GM21381 (cell line): Measurements from ENCODE around the gene NOD1.

Experiments used
- ATAC-seq: cut with Tn5 transposase; IDR thresholded peaks from one replicate; pipeline ENCODE4 v1.9.1; 2021; ENCODE audit warnings: mild to moderate bottlenecking, moderate library complexity; ENCODE audit not compliant: unreplicated experiment

Gene NOD1

DNA sequence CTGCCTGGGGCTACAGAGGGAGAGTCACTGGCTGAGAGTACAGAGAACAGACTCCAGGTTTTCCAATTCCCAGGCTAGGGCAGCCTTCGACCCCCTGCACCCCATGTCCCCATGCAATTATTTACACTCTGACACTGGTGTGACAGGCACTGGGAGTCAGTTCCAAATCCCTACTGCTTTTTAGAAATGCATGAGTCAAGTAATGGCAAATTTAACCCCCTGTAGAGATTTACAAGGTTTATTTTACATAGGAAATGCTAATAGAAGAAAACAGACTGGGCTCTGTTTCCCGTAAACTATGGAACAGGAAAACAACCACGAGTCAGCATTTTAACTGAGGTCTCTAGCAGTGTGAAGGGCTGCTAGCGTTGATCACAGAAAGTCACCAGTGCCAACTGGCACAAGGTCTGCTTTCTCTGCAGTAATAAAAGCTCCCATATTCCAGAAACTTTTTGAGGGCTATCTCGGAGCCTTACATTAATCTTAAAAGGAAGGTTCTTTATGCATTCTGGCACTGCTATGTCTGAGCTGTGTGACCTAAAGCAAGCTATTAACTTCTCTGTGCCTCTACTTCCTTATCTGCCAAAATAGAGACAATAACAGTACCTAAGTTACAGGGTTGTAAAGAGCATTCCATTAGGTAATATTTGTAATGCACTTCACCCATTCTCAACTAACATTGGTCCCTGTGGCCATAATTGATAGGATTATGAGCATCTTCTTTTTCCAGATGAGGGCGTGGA, 28.2 kb downstream of the NOD1 start:
- ATAC-seq, result no peak

DNA sequence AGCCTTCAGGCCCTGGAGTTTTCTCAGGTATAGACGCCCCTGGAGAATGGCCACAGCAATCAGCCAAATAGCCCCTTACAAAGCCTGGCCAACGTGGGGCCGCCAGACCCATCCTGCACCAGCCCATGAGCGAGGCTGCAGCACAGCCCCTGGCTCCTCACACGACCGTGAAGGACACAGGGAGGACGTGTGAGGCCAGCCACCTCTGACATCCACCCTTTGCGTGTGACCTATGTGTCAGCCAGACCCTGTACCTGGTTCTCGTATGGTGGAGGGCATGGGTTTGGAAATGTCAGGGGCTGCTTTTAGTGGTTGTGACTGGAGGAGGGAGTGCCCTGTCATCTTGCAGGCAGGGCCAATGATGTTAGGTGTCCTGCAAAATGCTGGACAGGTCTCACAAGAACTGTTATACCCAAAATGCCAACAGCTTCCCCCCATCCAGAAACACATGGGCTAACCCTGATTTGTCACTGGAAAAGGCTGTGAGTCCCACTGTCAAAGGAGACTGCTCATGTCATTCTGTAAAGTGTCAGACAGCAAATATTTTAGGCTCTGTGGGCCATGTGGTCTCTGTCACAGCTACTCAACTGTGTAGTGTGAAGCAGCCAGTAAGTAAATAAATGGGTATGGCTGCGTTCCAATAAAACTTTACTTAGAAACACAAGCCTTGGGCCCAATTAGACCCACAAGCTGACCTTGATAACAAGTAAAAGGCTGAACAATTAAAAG, 30.0 kb downstream of the NOD1 start:
- ATAC-seq, result no peak

DNA sequence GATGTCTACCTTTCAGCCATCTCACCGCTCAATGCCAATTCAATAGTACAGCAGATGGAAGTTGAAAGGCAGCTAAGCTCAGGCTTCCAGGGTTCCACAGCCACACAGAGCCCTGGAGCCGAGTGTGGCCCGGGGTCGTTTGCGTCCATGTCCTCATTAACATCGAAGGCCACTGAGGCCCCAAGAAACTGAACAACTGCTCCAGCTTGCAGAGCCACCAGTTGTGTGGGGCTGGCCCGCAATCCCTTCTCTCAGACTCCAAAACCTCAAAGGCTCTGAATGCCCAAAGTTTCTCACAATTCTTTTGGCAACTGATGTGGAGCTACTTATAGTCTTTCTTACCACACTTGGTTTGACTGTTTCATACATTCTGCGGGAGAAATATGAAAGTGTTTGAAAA, 31.1 kb downstream of the NOD1 start:
- no peak for ATAC-seq

DNA sequence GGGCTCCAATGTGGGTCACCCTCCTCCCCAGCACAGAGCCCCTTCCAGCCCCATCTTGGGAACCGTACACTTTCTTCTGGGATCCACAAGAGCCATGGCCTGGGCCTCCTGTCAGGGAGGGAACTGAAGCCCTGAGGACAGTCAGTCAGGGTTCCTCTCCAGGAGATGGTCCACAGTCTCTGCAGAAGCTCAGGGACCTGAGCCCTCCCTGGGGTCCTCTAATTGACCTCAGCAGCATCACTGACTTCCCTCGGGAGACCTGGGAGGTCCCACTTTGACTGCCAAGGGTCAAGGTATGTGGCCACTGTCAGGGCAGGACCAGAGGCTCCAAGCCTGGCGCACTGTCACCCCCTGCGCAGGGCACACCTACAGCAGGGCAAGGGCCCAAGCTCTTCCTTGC, 32.3 kb downstream of the NOD1 start:
- ATAC-seq, result peak; percentile 5

DNA sequence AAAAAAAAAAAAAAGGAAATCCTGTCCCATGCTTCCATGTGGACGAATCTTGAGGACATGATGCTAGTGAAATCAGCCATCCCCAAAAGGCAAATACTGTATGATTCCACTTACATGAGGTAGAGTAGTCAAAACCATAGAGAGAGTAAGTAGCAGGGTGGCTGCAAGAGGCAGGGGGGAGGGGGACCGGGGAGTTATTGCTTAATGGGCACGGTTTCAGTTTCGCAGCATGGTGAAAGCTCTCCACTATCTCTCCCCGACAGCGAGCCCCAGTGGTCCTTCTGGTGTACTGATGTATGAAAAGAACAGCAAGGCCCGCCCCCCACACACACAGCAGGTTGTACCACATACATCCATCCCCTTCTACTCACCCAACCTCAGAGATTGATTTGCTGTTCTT, 32.8 kb downstream of the NOD1 start:
- peak; percentile 99 for ATAC-seq

DNA sequence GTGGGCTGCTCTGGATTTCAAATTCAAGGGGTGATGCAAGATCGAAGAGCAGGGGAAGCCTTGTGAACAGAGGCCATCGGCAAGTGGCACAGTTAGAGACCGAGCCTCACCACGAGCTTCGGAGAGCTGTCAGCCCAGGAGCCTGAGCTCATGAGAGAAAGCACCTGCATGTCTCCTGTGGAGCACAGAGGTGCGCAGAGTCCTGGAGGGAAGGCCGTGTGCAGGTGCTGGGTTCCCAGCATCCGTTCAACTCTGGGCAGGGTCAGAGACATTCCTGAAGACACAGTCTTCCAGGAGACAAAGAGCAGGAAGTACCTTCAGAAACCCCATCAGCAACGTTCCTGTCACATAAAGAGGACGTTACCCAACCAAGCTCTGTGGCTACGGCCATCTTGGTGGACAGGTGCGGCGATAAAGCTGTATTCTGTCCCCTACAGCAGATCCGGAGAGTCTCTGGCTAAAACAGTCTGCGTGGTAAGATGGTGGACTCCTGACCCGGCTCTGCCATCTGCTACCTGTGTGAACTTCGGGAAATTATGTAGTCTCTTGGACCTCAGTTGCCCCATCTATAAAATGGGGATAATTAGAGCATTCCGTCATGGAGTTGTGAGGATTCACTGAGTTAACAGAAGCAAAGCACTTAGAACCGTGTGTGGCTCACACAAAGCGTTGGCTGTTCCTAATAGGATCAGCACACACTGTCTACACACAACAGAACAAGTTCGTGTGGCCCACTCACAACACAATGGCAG, 40.6 kb downstream of the NOD1 start:
- ATAC-seq, result no peak

DNA sequence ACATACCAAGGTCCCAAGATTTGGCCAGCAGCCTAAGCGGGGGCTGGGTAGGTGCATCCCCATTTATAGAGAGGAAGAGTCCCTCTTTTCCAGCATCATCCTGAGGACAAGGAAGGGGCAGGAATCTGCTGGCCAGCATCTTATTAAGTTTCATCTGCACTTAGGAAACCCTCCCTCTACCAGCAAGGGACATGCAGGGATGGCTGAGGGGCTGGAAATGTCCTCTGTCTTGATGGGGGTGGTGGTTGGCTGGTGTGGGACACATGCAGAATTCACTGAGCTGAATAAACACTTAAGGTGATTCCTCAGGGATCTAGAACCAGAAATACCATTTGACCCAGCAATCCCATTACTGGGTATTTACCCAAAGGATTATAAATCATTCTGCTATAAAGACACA, 42.1 kb downstream of the NOD1 start:
- no peak for ATAC-seq

DNA sequence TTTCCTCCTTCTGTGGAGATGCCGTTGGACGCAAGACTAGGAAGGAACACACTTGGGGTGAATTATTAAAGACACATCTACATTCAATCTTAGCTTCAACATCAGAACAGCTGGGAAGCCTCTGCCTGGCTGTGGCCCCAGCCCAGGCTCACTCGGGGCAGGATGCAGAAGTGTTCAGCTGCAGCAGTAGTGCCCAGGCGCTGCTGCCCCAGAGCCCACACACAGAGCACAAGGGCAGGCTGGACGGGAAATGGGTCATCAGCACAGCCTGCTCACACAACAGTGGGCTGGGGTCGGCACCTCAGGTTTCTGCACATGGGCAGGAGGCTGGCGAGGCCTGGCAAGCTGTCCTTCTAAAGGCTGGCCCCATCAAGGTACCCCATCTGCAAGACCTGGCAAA, 42.5 kb downstream of the NOD1 start:
- ATAC-seq, result no peak

DNA sequence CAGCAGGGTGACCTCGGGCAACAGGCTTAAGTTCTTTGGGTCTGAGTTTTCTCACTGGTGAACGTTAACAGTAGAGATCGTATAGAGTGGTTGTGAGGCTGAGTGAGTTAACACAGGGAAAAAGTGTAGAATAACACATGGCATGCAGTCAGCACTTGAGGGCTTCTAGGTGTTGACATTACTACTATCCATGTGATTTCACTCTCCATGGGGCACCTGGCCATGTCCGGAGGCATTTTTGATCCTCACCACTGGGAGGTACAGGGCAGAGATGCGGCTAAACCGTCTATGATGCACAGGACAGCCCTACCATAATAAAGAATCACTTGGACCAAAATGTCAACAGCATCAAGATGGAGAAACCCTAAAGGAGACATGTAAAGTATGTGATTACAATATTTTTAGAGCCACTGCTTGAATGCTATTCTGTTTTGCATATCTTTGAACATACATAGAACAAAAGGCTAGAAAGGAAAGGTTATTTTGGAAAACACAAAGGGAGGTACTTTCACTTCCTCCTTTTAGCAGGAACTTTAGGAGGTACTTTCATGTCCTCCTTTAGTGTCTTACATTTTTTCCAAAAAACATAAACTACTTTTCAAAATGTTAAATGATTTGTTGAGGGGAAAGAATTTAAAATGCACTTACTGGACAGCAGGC, 44.3 kb downstream of the NOD1 start:
- no peak for ATAC-seq

DNA sequence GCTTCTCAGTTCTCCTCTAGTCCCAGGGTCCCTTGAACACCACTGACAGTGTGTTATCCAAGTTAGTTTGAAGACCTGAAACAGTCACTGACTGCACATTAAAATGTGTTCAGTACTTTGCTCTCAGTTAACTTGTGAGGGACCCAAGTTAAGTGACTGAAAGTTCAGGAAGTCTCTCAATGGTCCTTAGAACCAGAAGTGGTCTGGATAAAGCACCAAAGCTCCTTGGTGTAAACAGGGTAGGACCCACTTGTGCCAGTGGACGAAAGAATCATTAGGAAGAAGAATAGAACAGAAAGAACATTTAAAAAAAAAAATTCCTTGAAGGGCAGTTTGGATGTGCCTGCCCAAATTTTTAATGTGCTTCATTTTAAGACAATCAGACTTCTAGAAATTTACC, 45.1 kb downstream of the NOD1 start:
- no peak for ATAC-seq

DNA sequence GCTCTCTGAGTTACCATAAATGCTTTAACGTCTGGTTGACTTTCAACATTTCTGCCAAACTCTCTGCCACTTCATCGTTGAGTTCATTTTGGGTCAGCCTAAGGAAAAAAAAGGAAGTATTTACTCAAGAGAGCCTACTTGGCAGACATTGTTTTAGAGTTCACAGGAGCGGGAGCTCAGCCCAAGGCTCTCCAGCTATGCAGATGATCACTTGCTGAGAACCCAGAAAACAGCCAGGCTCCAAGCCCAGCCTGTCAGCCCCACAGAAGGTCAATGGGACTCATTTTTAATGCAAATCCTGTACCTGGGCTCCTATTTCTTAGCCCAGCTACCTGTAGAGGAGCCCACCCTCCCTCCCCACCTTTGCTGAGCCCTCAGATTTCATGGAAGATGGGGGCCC, 45.5 kb downstream of the NOD1 start:
- ATAC-seq, result no peak

DNA sequence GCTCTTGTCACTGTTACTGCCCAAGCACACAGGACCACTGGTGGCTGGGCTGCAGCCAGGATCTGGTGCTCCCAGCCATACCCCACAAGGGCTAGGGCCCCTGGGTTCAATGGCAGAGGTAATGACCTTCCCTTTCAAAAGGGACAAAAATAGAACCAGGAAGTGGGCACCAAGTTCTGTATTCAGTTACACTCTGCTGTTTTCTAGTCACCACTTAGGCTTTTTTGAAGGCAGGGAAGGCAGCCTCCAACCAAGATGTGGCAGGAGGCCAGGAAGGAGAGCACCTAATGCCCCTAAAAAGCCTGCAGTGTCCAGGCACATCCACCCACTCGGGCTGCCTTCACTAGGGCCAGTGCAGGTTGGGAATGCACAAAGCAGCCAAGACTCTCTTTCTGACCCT, 47.8 kb downstream of the NOD1 start:
- no peak for ATAC-seq

DNA sequence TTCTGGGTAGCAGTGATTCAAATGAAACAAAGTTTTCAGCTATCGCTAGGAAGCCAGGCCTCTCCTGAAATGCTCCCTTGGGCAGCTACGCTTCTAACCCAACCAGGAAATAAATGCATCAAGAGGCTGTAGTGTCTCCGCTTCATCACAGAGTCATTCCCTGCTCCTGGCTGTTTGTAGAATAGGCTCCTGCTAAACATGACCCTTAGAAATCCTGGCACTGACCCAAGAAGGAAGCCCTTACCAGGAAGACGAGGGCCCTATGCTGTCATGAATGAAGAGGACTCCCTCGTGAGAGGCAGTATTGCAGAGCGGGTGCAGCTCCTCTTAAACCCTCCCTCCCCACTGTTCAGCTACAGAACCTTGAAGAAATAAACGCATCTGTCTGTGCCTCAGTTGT, 48.3 kb downstream of the NOD1 start:
- ATAC-seq, result no peak

DNA sequence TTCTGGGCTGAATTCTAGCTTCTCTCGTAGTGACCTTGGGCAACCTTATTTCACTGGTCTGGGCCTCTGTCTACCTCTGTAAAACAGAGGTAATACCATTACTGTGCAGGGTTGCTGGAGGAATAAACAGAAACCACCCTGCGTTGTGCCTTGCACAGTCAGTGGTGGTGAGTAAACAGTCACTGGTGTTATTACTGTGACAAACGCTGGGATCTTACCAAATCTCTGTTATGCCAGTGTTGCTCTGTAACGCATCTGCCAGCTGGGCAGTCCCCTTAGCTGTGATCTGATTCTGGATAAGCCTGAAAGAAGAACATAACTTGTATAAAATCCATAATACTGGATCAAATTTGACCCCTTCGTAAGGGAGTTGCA, 49.4 kb downstream of the NOD1 start:
- no peak for ATAC-seq

DNA sequence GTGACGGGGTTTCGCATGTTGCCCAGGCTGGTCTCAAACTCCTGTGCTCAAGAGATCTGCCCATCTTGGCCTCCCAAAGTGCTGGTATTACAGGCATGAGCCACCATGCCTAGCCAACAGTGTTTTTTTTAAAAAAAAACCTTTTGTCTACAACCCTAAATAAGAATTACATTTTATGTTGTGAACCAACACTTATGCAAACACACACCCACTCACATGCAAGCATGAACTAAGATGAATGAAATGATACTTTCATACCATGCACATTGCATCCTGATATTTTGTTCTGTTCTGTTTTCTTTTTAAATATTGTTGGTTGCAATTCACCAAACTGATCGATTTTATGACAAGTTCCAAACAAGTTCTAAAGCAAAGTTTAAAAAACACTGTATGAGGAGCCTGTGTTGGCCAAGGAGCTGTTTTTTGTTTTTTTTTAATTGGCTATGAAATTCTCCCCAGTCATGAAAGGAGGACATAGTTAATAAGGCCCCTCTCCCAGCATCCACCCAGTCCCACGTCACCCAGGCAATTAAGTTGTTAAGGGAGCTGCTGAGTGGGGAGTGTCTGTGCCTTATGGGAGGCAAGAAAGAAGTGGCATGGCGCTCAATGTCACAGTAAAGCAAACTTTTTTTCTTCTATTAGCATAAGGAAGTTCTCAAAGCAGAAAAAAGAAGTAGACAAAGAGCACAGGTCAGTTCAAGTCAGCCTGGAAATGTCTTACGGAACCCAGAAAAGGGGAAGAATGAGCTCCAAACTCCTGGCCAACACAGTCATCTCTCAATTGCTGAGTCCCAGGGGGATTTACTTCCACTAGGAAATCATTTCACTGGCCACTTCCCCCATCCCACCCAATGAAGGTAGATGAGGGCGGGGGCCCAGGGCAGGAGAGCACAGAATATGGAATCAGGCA, 50.1 kb downstream of the NOD1 start:
- no peak for ATAC-seq

DNA sequence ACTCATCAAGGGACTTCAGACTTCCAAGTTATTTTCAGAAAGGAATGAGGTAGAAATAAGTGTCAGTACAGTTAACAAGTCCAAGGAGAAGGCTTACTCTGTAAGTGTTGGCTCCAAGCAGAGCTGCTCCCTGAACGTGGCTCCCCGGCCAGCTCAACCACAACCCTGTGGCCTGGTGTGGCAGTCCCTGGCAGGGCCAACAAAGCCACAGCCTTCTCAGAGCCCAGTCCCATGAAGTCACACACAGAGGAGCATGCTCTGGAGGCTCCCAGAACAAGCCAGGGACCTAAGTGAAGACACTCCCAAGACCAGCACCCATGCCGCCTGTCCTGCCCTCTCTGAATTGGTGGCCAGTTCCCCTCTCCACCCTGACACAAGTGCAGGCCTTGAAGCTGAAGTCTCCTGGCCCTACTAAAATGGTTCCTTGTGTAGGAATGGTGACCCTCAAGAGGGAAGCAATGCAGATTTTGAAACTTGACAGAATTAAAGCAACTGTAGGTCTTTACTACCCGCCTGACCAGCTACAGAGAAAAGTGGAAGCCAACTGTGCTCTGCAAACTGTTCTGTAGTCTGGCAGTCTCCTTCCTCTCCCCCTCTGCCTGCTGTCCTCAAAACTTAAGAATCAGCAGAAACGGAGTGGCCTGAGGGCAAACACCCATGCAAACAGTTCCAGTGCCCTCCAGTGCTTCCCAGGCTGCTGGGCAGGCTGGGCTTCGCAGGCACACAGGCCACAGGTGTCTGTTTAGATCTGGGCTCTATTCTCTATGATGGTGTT, 51.1 kb downstream of the NOD1 start:
- ATAC-seq, result no peak

DNA sequence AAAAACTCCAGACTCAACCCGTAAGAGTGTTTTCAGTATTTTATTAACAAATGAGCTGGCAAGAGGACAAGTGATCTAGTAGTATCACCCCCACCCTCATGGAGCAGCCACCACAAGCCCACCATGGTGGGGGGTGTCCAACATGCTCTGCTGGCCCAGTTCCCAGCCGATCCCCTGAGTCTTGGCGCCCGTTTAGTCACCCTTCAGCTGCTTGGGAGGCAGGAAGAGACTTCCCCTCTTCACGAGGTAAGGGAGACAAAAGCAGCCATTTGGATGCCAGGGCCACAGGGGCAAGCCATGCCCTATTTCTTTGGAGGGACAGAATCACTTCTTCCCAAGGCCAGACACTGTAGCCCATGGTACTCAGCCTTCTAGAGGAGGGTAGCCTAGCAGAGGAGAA, 54.1 kb downstream of the NOD1 start:
- no peak for ATAC-seq

DNA sequence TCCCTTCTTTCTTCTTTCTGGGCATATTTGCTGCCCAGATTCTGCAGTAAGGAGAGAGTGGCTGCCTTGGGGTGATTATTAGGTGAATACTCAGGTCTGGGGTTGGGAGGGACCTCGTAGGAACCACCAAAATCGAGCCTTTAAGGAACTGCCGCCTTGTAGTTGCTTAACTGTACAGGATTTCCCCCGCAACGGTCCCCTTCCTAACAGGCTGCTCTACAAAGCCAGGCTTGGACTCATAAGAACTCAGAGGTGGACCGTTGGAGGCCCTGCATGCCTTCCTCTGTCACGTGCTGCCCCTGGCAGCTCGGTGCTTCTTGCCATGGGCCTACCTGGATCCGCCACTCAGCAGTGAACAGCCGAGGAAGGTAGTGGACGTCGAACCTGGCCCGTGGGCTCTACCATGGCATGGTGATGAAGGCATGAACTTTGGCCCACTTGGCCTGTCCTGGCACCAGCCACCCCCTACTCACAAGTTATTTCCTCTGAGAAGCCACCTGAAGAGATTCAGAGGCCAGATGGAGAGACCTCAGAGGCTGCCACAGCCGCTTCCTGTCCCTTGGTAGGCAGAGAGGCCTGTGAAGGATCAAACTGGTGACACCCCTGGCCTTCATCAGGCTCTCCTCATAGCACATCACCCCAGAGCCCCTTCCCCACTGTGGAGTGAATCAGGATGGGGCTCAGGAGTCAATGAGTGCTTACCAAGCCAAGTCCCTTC, 54.6 kb downstream of the NOD1 start:
- no peak for ATAC-seq

DNA sequence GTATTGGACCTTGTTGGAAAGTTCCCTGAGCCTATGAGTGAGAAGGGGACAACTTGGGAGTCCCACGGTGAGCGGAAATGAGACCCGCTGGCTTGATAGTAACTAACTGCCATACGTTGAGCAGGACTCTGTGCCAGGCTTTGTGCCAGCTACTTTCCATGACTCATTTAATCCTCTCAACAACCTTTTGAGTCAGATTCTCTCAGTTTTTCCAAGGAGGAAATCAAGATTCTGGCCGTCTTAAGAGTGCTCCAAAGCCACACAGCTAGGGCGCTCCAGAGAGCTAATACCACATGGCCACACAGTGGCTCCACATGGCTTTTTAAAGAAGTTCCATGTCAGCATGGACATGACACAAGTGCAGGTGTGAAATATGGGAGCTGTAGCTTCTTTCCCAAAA, 55.7 kb downstream of the NOD1 start:
- ATAC-seq, result no peak
